HG02610 (cell line): ENCODE measurements around the gene SASH3.

Experiments
- ATAC-seq: cut with Tn5 transposase; IDR thresholded peaks from one replicate; pipeline ENCODE4 v1.9.1; 2021; ENCODE audit warnings: mild to moderate bottlenecking, moderate library complexity; ENCODE audit not compliant: unreplicated experiment

Gene SASH3

GRCh38 chrX:129804806-129805205 lies 25.1 kb downstream of the SASH3 start:
- ATAC-seq: no peak

GRCh38 chrX:129808158-129808828 lies 28.5 kb downstream of the SASH3 start:
- no peak for ATAC-seq

GRCh38 chrX:129808829-129809796 lies 29.4 kb downstream of the SASH3 start:
- no peak for ATAC-seq

GRCh38 chrX:129813662-129814368 lies 34.1 kb downstream of the SASH3 start:
- ATAC-seq: no peak

- no peak for ATAC-seq
Measured at GRCh38 chrX:129818123-129818522, 38.4 kb downstream of the SASH3 start.

GRCh38 chrX:129823115-129823514 lies 43.4 kb downstream of the SASH3 start:
- no peak for ATAC-seq

GRCh38 chrX:129823522-129823921 lies 43.8 kb downstream of the SASH3 start:
- ATAC-seq: no peak

- no peak for ATAC-seq
Measured at GRCh38 chrX:129824620-129825019, 44.9 kb downstream of the SASH3 start.

GRCh38 chrX:129825746-129826505 lies 46.2 kb downstream of the SASH3 start:
- no peak for ATAC-seq

- ATAC-seq: no peak
Measured at GRCh38 chrX:129830494-129830893, 50.7 kb downstream of the SASH3 start.

- ATAC-seq: no peak
Measured at GRCh38 chrX:129831091-129831885, 51.5 kb downstream of the SASH3 start.

- no peak for ATAC-seq
Measured at GRCh38 chrX:129833153-129833990, 53.6 kb downstream of the SASH3 start.

GRCh38 chrX:129836827-129837226 lies 57.1 kb downstream of the SASH3 start:
- ATAC-seq: no peak

- no peak for ATAC-seq
Measured at GRCh38 chrX:129840344-129840743, 60.6 kb downstream of the SASH3 start.

- ATAC-seq: no peak
Measured at GRCh38 chrX:129842510-129843208, 62.9 kb downstream of the SASH3 start.

GRCh38 chrX:129843209-129843458 lies 63.4 kb downstream of the SASH3 start:
- ATAC-seq: no peak

- peak; percentile 99 for ATAC-seq
Measured at GRCh38 chrX:129843459-129844306, 63.9 kb downstream of the SASH3 start, which contains the start of gene ZDHHC9. Gene ZDHHC9, minus strand, starts transcription at chrX:129843886. Its CDS starts 1,941 bp downstream, at chrX:129841945.
